ENCODE results near the gene LCORL. TPM values are rescaled to one million over a fixed set of nuclear protein-coding genes. Genes with fewer than 3 reads are reported as not detected.
"Not testable (repeated sequence)": the region's sequence is repeated elsewhere in the genome, so short reads cannot be mapped to it uniquely, and the experiment has no call there.

Gene LCORL
- total RNA-seq, 4 donors from 2014 or later = 11.4 to 23.6 (median 13.0) TPM

DNA sequence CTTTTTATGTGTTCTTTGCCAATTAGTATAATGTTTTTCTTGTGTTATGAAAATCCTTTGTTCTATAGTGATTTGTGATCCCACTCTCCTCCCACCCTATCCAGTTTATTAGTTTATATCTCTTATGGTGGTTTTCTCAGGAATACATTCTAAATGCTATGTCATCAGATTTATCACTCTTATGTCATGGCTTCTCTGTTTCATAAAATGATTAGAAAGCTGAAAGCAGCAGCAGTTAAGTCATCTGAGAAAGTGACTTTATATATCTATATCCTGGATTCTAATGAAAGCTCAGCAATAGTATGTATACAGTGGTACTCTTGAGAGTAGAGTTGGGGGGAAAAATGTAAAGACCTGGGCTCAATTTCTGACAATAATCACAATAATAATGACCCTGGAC lies 169.6 kb downstream of the LCORL start:
- TF ChIP-seq, protein P1, sequence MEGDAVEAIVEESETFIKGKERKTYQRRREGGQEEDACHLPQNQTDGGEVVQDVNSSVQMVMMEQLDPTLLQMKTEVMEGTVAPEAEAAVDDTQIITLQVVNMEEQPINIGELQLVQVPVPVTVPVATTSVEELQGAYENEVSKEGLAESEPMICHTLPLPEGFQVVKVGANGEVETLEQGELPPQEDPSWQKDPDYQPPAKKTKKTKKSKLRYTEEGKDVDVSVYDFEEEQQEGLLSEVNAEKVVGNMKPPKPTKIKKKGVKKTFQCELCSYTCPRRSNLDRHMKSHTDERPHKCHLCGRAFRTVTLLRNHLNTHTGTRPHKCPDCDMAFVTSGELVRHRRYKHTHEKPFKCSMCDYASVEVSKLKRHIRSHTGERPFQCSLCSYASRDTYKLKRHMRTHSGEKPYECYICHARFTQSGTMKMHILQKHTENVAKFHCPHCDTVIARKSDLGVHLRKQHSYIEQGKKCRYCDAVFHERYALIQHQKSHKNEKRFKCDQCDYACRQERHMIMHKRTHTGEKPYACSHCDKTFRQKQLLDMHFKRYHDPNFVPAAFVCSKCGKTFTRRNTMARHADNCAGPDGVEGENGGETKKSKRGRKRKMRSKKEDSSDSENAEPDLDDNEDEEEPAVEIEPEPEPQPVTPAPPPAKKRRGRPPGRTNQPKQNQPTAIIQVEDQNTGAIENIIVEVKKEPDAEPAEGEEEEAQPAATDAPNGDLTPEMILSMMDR (IDR thresholded peaks at IDR 0.05) = no peak
- no peak for ATAC-seq (ENCODE audit: low FRiP score)
- DNase-seq (ENCODE audit: low spot score) = no peak

DNA sequence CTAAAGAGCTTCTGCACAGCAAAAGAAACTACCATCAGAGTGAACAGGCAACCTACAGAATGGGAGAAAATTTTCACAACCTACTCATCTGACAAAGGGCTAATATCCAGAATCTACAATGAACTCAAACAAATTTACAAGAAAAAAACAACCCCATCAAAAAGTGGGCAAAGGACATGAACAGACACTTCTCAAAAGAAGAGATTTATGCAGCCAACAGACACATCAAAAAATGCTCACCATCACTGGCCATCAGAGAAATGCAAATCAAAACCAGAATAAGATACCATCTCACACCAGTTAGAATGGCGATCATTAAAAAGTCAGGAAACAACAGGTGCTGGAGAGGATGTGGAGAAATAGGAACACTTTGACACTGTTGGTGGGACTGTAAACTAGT lies 171.3 kb downstream of the LCORL start:
- ATAC-seq (ENCODE audit: low FRiP score); DNase-seq (ENCODE audit: low spot score): not testable (repeated sequence)

DNA sequence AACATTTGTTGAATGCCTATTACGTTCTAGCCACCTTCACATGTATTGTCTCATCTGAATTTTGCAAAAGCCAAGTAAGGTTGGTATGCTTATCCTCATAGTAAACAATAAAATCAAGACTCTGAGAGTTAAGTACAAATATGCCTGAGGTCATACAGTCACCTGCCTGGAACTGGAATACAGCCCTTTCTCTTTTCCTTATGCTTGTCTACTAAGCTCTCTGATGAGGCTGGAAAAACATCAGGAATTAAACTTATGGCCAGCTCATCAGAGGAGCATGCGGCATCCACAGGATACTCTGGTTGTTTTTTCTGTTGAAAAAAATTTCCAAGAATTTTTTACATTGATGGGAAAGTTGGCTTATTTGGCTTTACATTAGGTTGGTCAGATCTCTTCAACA lies 175.3 kb downstream of the LCORL start:
- no peak for ATAC-seq (ENCODE audit: low FRiP score)
- TF ChIP-seq, protein P1 (IDR thresholded peaks at IDR 0.05) = no peak
- DNase-seq (ENCODE audit: low spot score) = no peak

DNA sequence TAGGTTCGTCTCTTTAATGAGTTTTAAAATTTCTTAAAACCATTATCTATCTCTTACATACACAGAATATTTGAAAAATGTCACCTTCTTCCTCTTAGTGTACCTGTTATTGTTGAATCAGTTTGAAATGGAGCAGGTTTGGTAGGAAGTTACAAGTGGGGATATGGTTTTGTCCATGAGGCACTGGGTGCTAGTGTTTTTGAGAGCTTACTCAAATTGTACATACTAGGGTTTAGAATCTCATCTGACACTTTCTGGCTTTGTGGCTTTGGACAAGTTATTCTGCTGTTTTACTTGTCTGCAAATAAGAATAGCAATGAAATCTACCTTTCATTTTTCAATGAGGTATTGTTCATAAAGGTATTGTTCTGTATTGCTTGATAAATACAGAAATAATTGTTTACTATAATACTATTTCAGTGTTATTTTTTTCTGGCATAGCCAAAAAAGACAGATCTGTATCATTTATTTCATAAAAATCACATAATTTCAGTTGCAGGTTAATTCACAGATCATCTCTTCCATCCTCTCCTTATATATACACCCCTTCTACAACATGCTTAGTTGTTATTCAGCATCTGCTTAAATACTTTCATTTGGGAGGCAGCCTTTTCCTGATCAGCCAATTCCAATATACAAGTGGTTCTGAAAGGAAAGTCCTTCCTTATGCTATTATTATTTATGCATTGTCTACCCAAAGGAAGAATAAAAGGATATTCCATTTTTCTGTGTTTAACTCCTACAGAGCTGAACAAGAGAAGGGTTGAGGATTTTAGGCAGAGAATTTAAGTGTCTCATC lies 197.5 kb downstream of the LCORL start:
- ATAC-seq (ENCODE audit: low FRiP score) (no peak), DNase-seq (ENCODE audit: low spot score) (no peak)
- TF ChIP-seq, protein P1 (IDR thresholded peaks at IDR 0.05) = no peak

DNA sequence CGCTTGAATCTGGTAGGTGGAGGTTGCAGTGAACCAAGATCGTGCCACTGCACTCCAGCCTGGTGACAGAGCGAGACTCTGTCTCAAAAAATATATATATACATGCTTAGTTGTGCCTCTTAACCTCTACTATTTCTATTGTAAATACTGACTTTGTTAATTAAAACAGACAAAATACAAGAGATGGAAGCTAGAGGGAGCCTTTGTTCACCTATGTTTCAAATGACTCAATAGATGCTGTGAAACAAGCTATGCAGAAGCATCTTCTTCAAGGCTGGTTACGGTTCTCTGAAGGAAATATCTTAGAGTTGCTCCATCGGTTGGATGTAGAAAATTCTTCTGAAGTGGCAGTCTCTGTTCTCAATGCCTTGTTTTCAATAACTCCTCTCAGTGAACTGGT lies 204.5 kb downstream of the LCORL start:
- DNase-seq (ENCODE audit: low spot score) = no peak
- ATAC-seq (ENCODE audit: low FRiP score) = no peak
- TF ChIP-seq, protein P1 (IDR thresholded peaks at IDR 0.05) = no peak

DNA sequence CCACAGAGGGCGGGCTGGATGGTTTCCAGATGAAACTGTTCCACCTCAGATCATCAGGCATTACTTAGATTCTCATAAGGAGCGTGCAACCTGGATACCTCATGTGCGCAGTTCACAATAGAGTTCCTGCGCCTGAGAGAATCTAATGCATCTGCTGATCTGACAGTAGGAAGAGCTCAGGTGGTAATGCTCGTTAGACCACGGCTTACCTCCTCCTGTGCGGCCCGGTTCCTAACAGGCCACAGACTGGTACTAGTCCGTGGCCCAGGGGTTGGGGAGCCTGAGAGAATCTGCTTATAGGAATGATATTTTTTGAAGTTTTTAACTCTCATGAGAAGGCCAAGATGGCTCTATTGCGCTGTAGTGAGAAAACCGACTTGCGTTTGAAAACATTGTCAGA lies 205.4 kb downstream of the LCORL start:
- no peak for ATAC-seq (ENCODE audit: low FRiP score)
- TF ChIP-seq, protein P1 (IDR thresholded peaks at IDR 0.05) = no peak
- no peak for DNase-seq (ENCODE audit: low spot score)

DNA sequence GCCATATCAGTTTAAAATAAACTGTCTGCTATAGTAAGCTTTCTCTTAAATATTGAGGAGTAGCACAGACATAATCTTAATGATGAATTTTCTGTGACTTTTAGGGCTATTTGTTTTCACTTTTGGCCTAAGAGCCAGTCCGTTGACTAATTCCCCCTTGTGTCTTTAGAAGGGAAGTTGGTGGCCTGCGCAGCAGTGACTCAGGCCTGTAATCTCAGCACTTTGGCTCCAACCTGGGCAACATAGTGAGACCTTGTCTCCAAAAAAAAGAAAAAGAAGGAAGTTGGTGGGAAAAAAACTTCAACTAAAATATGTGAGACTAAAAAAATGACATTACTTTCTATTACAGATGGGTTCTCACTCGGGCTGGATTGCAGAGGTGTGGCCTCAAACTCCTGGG lies 207.4 kb downstream of the LCORL start:
- TF ChIP-seq, protein P1 (IDR thresholded peaks at IDR 0.05) = no peak
- ATAC-seq (ENCODE audit: low FRiP score) = no peak
- DNase-seq (ENCODE audit: low spot score) = no peak

All from omental fat pad (tissue), 4 donors.